ENCODE data around the gene ORMDL1.

ORMDL1 gene

DNA sequence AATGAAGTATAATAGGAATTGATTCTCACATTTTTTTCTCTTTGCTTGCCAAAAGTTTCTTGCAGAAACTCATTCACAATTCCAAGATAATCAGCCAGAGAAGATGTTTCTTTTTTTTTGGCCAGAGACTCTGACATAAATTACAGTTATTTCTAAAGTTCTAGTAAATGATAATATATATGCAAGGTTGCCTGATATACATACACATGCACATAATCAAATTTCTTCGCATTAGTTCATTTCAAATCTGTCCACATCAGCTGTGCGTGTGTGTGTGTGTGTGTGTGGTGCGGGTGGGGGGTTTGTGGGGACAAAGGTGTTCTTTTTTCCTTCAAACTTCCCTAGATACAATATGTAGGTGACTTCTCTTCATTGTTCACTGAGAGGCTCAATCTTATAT, 54.7 kb downstream of the ORMDL1 start:
- Histone ChIP-seq H2AK5ac (ENCODE audit: low read length, severe bottlenecking) (no peak overlapping the region), H3K36me3 (ENCODE audit: control insufficient read depth in 1 of 2, insufficient read depth in 2 of 2, low read depth in 1 of 2, low read length in 2 of 2) (peaks cover 0 to 16% of the 10 kb centered on the region in 2 experiments), H2AFZ (ENCODE audit: low read depth, low read length) (no peak overlapping the region), H2BK120ac (ENCODE audit: low read depth, low read length) (no peak overlapping the region), H3K14ac (ENCODE audit: low read length in 2 of 2) (no peak overlapping the region), H3K9ac (ENCODE audit: low read length) (no peak overlapping the region), H3K23ac (ENCODE audit: low read length in 2 of 2) (no peak overlapping the region), H3K18ac (ENCODE audit: low read depth in 1 of 2, low read length in 2 of 2) (no peak overlapping the region), H3K79me1 (replicated peaks; ENCODE audit: low read length, poor library complexity, severe bottlenecking) (no peaks in the 10 kb centered on the region), H2BK15ac (ENCODE audit: low read depth, poor library complexity, severe bottlenecking) (no peak overlapping the region), H4K91ac (ENCODE audit: low read length) (no peak overlapping the region), H3K4ac (ENCODE audit: low read depth in 1 of 2, low read length in 2 of 2) (no peak overlapping the region), H3K4me3 (ENCODE audit: insufficient read depth in 1 of 2, low read depth in 1 of 2, low read length in 2 of 2) (no peak overlapping the region), H3K4me1 (ENCODE audit: control insufficient read depth, insufficient read depth, low read depth, low read length) (no peaks in the 10 kb centered on the region), H2BK12ac (ENCODE audit: low read length in 2 of 2) (no peak overlapping the region), H3K27ac (ENCODE audit: low read length, poor library complexity, severe bottlenecking) (no peak overlapping the region), H3K9me3 (ENCODE audit: control insufficient read depth, low read length) (no peaks in the 10 kb centered on the region), H2BK5ac (ENCODE audit: low read depth, low read length, poor library complexity, severe bottlenecking) (no peak overlapping the region), H4K8ac (ENCODE audit: low read length) (no peak overlapping the region), H3K27me3 (ENCODE audit: control insufficient read depth in 1 of 2, insufficient read depth in 1 of 2, low read length in 2 of 2) (no peaks in the 10 kb centered on the region), H3K4me2 (ENCODE audit: low read length, poor library complexity, severe bottlenecking) (no peak overlapping the region)
- no peak for DNase-seq
- no CpG with 5 or more reads among the region's 3 CpGs for WGBS

DNA sequence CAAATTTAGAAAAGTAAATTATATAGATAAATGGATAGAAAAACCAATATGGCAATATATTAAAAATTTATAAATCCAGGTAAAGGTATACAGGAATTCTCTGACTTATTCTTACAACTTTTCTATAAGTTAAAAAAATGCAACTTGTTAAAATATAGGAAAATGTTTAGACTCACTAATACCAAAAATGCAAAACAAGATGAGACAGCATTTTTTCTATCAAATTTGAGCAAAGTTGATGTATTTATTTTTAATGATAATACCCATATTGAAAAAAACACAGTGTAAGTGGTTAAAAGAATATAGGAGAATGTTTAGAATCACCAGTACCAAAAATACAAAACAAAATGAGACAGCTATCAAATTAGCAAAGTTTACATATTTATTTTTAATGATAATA, 57.3 kb downstream of the ORMDL1 start:
- no peak overlapping the region for H2BK15ac ChIP-seq (ENCODE audit: low read depth, poor library complexity, severe bottlenecking)
- no peak overlapping the region for H3K9ac ChIP-seq (ENCODE audit: low read length)
- H4K91ac ChIP-seq (ENCODE audit: low read length), result no peak overlapping the region
- H3K27ac ChIP-seq (ENCODE audit: low read length, poor library complexity, severe bottlenecking), result no peak overlapping the region
- H3K4ac ChIP-seq (ENCODE audit: low read depth in 1 of 2, low read length in 2 of 2), result no peak overlapping the region
- H2AK5ac ChIP-seq (ENCODE audit: low read length, severe bottlenecking), result no peak overlapping the region
- H3K27me3 ChIP-seq (ENCODE audit: control insufficient read depth in 1 of 2, insufficient read depth in 1 of 2, low read length in 2 of 2), result no peaks in the 10 kb centered on the region
- H2BK12ac ChIP-seq (ENCODE audit: low read length in 2 of 2), result no peak overlapping the region
- no peak overlapping the region for H4K8ac ChIP-seq (ENCODE audit: low read length)
- DNase-seq, result no peak
- no peak overlapping the region for H3K4me3 ChIP-seq (ENCODE audit: insufficient read depth in 1 of 2, low read depth in 1 of 2, low read length in 2 of 2)
- no peak overlapping the region for H3K23ac ChIP-seq (ENCODE audit: low read length in 2 of 2)
- no peak overlapping the region for H2BK5ac ChIP-seq (ENCODE audit: low read depth, low read length, poor library complexity, severe bottlenecking)
- H3K14ac ChIP-seq (ENCODE audit: low read length in 2 of 2), result no peak overlapping the region
- H2BK120ac ChIP-seq (ENCODE audit: low read depth, low read length), result no peak overlapping the region
- H3K9me3 ChIP-seq (ENCODE audit: control insufficient read depth, low read length), result no peaks in the 10 kb centered on the region
- H3K4me2 ChIP-seq (ENCODE audit: low read length, poor library complexity, severe bottlenecking), result no peak overlapping the region
- H3K18ac ChIP-seq (ENCODE audit: low read depth in 1 of 2, low read length in 2 of 2), result no peak overlapping the region
- no peaks in the 10 kb centered on the region for H3K79me1 ChIP-seq (replicated peaks; ENCODE audit: low read length, poor library complexity, severe bottlenecking)
- H3K4me1 ChIP-seq (ENCODE audit: control insufficient read depth, insufficient read depth, low read depth, low read length), result no peaks in the 10 kb centered on the region
- no peak overlapping the region for H2AFZ ChIP-seq (ENCODE audit: low read depth, low read length)
- peaks cover 0 to 6% of the 10 kb centered on the region in 2 experiments for H3K36me3 ChIP-seq (ENCODE audit: control insufficient read depth in 1 of 2, insufficient read depth in 2 of 2, low read depth in 1 of 2, low read length in 2 of 2)

DNA sequence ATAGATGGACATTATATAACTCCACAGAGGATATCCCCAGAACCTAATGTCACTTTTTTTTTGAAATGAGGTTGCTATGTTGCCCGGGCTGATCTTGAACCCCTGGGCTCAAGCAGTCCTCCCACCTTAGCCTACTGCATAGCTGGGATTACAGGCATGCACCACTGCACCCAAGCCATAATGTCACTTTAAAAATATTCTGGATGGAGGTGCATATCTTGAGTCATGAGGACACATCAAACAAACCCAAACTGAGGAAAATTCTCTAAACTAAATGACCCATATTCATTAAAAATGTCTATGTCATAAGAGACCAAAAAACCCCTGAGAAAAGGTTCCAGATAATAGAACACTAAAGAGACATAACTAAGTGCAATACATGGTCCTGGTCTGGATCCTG, 57.9 kb downstream of the ORMDL1 start:
- Histone ChIP-seq H3K23ac (ENCODE audit: low read length in 2 of 2) (no peak overlapping the region), H3K79me1 (replicated peaks; ENCODE audit: low read length, poor library complexity, severe bottlenecking) (no peaks in the 10 kb centered on the region)
- WGBS, result 100% methylated on average over 1 of the region's 1 CpG

DNA sequence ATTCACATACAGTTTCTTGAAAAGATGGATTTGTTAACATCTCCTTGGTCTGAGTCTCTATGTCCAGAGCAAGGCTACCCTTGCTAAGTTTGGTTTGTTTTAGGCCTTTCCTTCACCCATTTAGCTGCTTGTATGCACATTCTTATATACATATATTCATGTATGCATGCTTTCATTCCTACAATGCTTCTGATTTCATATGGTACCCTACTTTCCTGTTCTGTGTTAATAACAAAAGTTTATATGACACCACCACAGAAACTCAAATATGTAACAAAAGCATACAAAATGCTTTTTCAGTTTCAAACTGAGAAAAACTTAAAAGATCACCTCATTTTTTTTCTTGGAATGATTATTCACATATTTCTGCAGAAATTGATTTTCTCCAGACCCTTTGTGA, 60.9 kb downstream of the ORMDL1 start:
- H2AK5ac ChIP-seq (ENCODE audit: low read length, severe bottlenecking), result no peak overlapping the region
- H3K27me3 ChIP-seq (ENCODE audit: control insufficient read depth in 1 of 2, insufficient read depth in 1 of 2, low read length in 2 of 2), result no peaks in the 10 kb centered on the region
- H2AFZ ChIP-seq (ENCODE audit: low read depth, low read length), result no peak overlapping the region
- H2BK5ac ChIP-seq (ENCODE audit: low read depth, low read length, poor library complexity, severe bottlenecking), result no peak overlapping the region
- H3K27ac ChIP-seq (ENCODE audit: low read length, poor library complexity, severe bottlenecking), result no peak overlapping the region
- no peak overlapping the region for H2BK120ac ChIP-seq (ENCODE audit: low read depth, low read length)
- H4K8ac ChIP-seq (ENCODE audit: low read length), result no peak overlapping the region
- no peak overlapping the region for H2BK12ac ChIP-seq (ENCODE audit: low read length in 2 of 2)
- H3K36me3 ChIP-seq (ENCODE audit: control insufficient read depth in 1 of 2, insufficient read depth in 2 of 2, low read depth in 1 of 2, low read length in 2 of 2), result no peaks in the 10 kb centered on the region
- H3K4me2 ChIP-seq (ENCODE audit: low read length, poor library complexity, severe bottlenecking), result no peak overlapping the region
- H3K23ac ChIP-seq (ENCODE audit: low read length in 2 of 2), result no peak overlapping the region
- H3K79me1 ChIP-seq (replicated peaks; ENCODE audit: low read length, poor library complexity, severe bottlenecking), result no peaks in the 10 kb centered on the region
- no peak overlapping the region for H3K14ac ChIP-seq (ENCODE audit: low read length in 2 of 2)
- H3K9me3 ChIP-seq (ENCODE audit: control insufficient read depth, low read length), result no peaks in the 10 kb centered on the region
- no peak overlapping the region for H3K18ac ChIP-seq (ENCODE audit: low read depth in 1 of 2, low read length in 2 of 2)
- H3K9ac ChIP-seq (ENCODE audit: low read length), result no peak overlapping the region
- H3K4ac ChIP-seq (ENCODE audit: low read depth in 1 of 2, low read length in 2 of 2), result no peak overlapping the region
- H4K91ac ChIP-seq (ENCODE audit: low read length), result no peak overlapping the region
- H3K4me1 ChIP-seq (ENCODE audit: control insufficient read depth, insufficient read depth, low read depth, low read length), result no peaks in the 10 kb centered on the region
- DNase-seq, result no peak
- no peak overlapping the region for H2BK15ac ChIP-seq (ENCODE audit: low read depth, poor library complexity, severe bottlenecking)
- H3K4me3 ChIP-seq (ENCODE audit: insufficient read depth in 1 of 2, low read depth in 1 of 2, low read length in 2 of 2), result no peak overlapping the region

More for the DNA sequence above, 57.9 kb downstream of the ORMDL1 start:
- Histone ChIP-seq H4K8ac (ENCODE audit: low read length) (no peak overlapping the region), H2AK5ac (ENCODE audit: low read length, severe bottlenecking) (no peak overlapping the region), H2AFZ (ENCODE audit: low read depth, low read length) (no peak overlapping the region), H3K4me2 (ENCODE audit: low read length, poor library complexity, severe bottlenecking) (no peak overlapping the region), H2BK120ac (ENCODE audit: low read depth, low read length) (no peak overlapping the region), H2BK5ac (ENCODE audit: low read depth, low read length, poor library complexity, severe bottlenecking) (no peak overlapping the region), H3K27me3 (ENCODE audit: control insufficient read depth in 1 of 2, insufficient read depth in 1 of 2, low read length in 2 of 2) (no peaks in the 10 kb centered on the region), H3K27ac (ENCODE audit: low read length, poor library complexity, severe bottlenecking) (no peak overlapping the region), H3K9ac (ENCODE audit: low read length) (no peak overlapping the region), H3K4me3 (ENCODE audit: insufficient read depth in 1 of 2, low read depth in 1 of 2, low read length in 2 of 2) (no peak overlapping the region), H3K18ac (ENCODE audit: low read depth in 1 of 2, low read length in 2 of 2) (no peak overlapping the region), H2BK15ac (ENCODE audit: low read depth, poor library complexity, severe bottlenecking) (no peak overlapping the region), H2BK12ac (ENCODE audit: low read length in 2 of 2) (no peak overlapping the region), H3K14ac (ENCODE audit: low read length in 2 of 2) (no peak overlapping the region), H3K36me3 (ENCODE audit: control insufficient read depth in 1 of 2, insufficient read depth in 2 of 2, low read depth in 1 of 2, low read length in 2 of 2) (peaks cover 0 to 5% of the 10 kb centered on the region in 2 experiments), H3K4me1 (ENCODE audit: control insufficient read depth, insufficient read depth, low read depth, low read length) (no peaks in the 10 kb centered on the region), H3K9me3 (ENCODE audit: control insufficient read depth, low read length) (no peaks in the 10 kb centered on the region), H3K4ac (ENCODE audit: low read depth in 1 of 2, low read length in 2 of 2) (no peak overlapping the region), H4K91ac (ENCODE audit: low read length) (no peak overlapping the region)
- no peak for DNase-seq
